Fibroblast of the aortic adventitia (primary cell): ENCODE data around the gene PRSS56. TPM values are rescaled to one million over a fixed set of nuclear protein-coding genes. Genes with fewer than 3 reads are reported as not detected.

ENCODE experiments used
- DNase-seq: peaks from one replicate; pipeline ENCODE4 v3.0.0-alpha.2; 2010; ENCODE audit warnings: low read depth
- H3K4me3 ChIP-seq: 2 replicates; pipeline ENCODE4 v1.5.1; 2011; ENCODE audit warnings: low read depth, mild to moderate bottlenecking, control low read depth, low read length, moderate library complexity
- CTCF ChIP-seq: IDR thresholded peaks from 2 replicates; pipeline ENCODE4 v1.5.1; 2011; ENCODE audit warnings: mild to moderate bottlenecking, low read length, control low read depth, inconsistent platforms; ENCODE audit not compliant: insufficient read depth
- total RNA-seq: library from RNA; depleted of rRNA; stranded (reverse); fragments of >200 nt; gene quantifications from 2 replicates; pipeline ENCODE4 v1.2.3, GENCODE V29; 2012; ENCODE audit warnings: low replicate concordance

Gene PRSS56
- total RNA-seq, 1 donor = not detected

- TF ChIP-seq CTCF = no peak
- no peak overlapping the region for H3K4me3 ChIP-seq
- DNase-seq = no peak
Measured at GRCh38 chr2:232537499-232537898, 17.3 kb downstream of the PRSS56 start.

- TF ChIP-seq CTCF = no peak
- DNase-seq = no peak
- no peak overlapping the region for H3K4me3 ChIP-seq
Measured at GRCh38 chr2:232538671-232539070, 18.5 kb downstream of the PRSS56 start.

GRCh38 chr2:232539298-232540231 is 19.4 kb downstream of the PRSS56 start, which contains the start of gene CHRNG:
CHRNG (plus strand) TSS chr2:232539692; CDS start chr2:232539748, 56 bp downstream.
- DNase-seq = no peak
- no peak within 1 kb of the TSS for H3K4me3 ChIP-seq
- no peak for TF ChIP-seq CTCF

GRCh38 chr2:232540441-232541041 is 20.4 kb downstream of the PRSS56 start:
- DNase-seq = no peak
- H3K4me3 ChIP-seq = no peak overlapping the region
- TF ChIP-seq CTCF = no peak

- no peak for DNase-seq
- TF ChIP-seq CTCF = no peak
- H3K4me3 ChIP-seq = no peak overlapping the region
Measured at GRCh38 chr2:232541195-232541960, 21.2 kb downstream of the PRSS56 start.

GRCh38 chr2:232541961-232542714 is 21.9 kb downstream of the PRSS56 start:
- no peak for DNase-seq
- no peak for TF ChIP-seq CTCF

More at GRCh38 chr2:232541961-232542714, 21.9 kb downstream of the PRSS56 start:
- no peak overlapping the region for H3K4me3 ChIP-seq
